IPS-15b (cell line): Measurements from ENCODE around the gene ZNF35.
"Not testable (repeated sequence)": the region's sequence is repeated elsewhere in the genome, so short reads cannot be mapped to it uniquely, and the experiment has no call there.

ENCODE experiments used
- H3K27me3 ChIP-seq: one replicate; pipeline ENCODE4 v1.6.1; 2013; ENCODE audit warnings: low read length; ENCODE audit not compliant: control insufficient read depth, insufficient read depth
- H3K36me3 ChIP-seq: one replicate; pipeline ENCODE4 v1.6.1; 2013; ENCODE audit warnings: low read length; ENCODE audit not compliant: control insufficient read depth, insufficient read depth
- H3K4me1 ChIP-seq: one replicate; pipeline ENCODE4 v1.6.1; 2013; ENCODE audit warnings: mild to moderate bottlenecking, low read length; ENCODE audit not compliant: control insufficient read depth, insufficient read depth
- H3K4me3 ChIP-seq: one replicate; pipeline ENCODE4 v1.5.1; 2013; ENCODE audit warnings: low read depth, low read length
- H3K9ac ChIP-seq: one replicate; pipeline ENCODE4 v1.6.1; 2013; ENCODE audit warnings: low read depth, mild to moderate bottlenecking, low read length
- H3K9me3 ChIP-seq: one replicate; pipeline ENCODE4 v1.6.1; 2013; ENCODE audit warnings: mild to moderate bottlenecking, low read length; ENCODE audit not compliant: control insufficient read depth, insufficient read depth

Gene ZNF35

GRCh38 chr3:44659434-44659833 lies 10.9 kb downstream of the ZNF35 start:
- H3K9me3 ChIP-seq, result no peaks in the 10 kb centered on the region

GRCh38 chr3:44661189-44661588 lies 12.7 kb downstream of the ZNF35 start:
- H3K9ac ChIP-seq, result no peak overlapping the region
- H3K4me3 ChIP-seq, result no peak overlapping the region
- H3K4me1 ChIP-seq, result no peaks in the 10 kb centered on the region
- H3K27me3 ChIP-seq, result no peaks in the 10 kb centered on the region
- no peaks in the 10 kb centered on the region for H3K9me3 ChIP-seq
- peaks cover 27% of the 10 kb centered on the region for H3K36me3 ChIP-seq

More at GRCh38 chr3:44659434-44659833, 10.9 kb downstream of the ZNF35 start:
- Histone ChIP-seq H3K4me1 (no peaks in the 10 kb centered on the region), H3K36me3 (peaks cover 32% of the 10 kb centered on the region), H3K9ac (no peak overlapping the region), H3K27me3 (no peaks in the 10 kb centered on the region), H3K4me3 (no peak overlapping the region)

DNA sequence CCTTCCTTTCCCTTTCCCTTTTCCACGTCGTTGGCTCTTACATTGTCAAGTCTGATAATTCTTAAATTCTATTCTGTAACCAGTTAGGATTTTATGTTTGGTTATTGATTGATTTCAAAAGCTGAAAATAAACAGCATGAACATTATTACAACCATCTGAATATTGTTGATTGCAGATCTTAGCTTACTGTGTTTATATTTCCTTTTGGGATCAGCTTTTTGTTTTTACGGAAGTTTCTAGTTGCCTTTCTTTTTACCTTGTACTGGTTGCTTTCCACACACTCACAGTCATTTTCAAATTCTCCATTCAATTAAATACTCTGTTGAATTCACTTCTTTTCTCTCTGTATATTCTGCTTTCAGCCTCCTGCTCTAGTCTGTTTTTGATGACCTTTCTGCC lies 16.6 kb downstream of the ZNF35 start:
- H3K4me1 ChIP-seq, result no peaks in the 10 kb centered on the region
- no peaks in the 10 kb centered on the region for H3K9me3 ChIP-seq
- no peak overlapping the region for H3K4me3 ChIP-seq
- no peaks in the 10 kb centered on the region for H3K27me3 ChIP-seq
- H3K36me3 ChIP-seq, result peaks cover 3% of the 10 kb centered on the region
- H3K9ac ChIP-seq, result no peak overlapping the region

- no peaks in the 10 kb centered on the region for H3K9me3 ChIP-seq
- no peak overlapping the region for H3K9ac ChIP-seq
- H3K4me1 ChIP-seq, result no peaks in the 10 kb centered on the region
- no peaks in the 10 kb centered on the region for H3K36me3 ChIP-seq
- no peaks in the 10 kb centered on the region for H3K27me3 ChIP-seq
- no peak overlapping the region for H3K4me3 ChIP-seq
Measured at GRCh38 chr3:44666346-44666745, 17.8 kb downstream of the ZNF35 start.

DNA sequence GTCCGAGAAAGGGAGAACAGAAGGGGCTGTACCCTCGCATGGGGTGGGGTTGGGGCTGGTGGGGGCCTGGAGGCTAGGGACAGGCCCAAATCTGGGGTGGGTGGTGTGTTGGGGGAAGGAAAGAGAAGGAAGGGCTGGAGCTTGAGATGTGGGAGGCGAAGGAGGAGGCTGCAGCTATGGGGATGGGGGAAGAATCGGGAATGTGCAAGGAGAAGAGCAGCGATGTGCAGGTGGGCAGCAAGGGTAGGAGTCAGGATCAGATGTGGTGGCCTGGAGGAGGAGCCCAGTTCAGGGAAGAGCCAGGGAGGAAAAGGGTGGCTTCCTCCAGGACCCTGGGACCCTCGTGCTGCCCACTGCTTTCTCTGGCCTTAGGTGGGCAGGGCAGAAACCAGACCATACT lies 21.2 kb downstream of the ZNF35 start:
- Histone ChIP-seq H3K9me3 (no peaks in the 10 kb centered on the region), H3K4me1 (no peaks in the 10 kb centered on the region), H3K9ac (no peak overlapping the region), H3K4me3 (no peak overlapping the region), H3K27me3 (no peaks in the 10 kb centered on the region), H3K36me3 (no peaks in the 10 kb centered on the region)

DNA sequence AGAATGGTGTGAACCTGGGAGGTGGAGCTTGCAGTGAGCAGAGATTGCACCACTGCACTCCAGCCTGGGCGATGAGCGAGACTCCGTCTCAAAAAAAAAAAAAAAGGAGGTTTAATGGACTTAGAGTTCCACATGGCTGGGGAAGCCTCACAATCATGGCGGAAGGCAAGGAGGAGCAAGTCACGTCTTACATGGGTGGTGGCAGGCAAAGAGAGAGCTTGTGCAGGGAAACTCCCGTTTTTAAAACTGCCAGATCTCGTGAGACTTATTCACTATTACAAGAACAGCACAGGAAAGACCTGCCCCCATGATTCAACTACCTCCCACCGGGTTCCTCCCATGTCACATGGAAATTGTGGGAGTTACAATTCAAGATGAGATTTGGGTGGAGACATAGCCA lies 24.9 kb downstream of the ZNF35 start:
- not testable (repeated sequence) for H3K36me3 ChIP-seq, H3K4me1 ChIP-seq, H3K27me3 ChIP-seq, H3K9me3 ChIP-seq, H3K9ac ChIP-seq, H3K4me3 ChIP-seq

DNA sequence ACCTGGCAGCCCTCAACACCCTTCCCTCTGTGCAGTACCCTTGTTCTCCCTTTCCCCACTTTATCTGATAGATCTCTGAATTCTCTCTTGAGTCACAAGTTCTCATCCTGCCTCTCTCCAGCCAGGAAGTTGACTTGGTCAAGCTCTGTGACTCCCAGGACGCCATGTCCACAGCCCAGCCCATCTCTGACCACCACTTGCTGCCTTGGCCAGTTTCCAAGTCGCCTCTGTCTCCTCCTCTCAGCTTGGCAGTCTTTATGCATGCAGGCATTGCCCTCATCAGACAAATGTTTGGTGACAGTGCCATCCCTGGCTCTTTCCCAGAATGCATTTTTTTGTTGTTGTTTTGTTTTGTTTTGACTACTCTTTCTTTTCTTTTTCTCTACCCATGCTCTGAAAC lies 25.7 kb downstream of the ZNF35 start:
- no peaks in the 10 kb centered on the region for H3K9me3 ChIP-seq
- H3K4me3 ChIP-seq, result no peak overlapping the region
- H3K27me3 ChIP-seq, result no peaks in the 10 kb centered on the region
- no peak overlapping the region for H3K9ac ChIP-seq
- no peaks in the 10 kb centered on the region for H3K4me1 ChIP-seq
- no peaks in the 10 kb centered on the region for H3K36me3 ChIP-seq

DNA sequence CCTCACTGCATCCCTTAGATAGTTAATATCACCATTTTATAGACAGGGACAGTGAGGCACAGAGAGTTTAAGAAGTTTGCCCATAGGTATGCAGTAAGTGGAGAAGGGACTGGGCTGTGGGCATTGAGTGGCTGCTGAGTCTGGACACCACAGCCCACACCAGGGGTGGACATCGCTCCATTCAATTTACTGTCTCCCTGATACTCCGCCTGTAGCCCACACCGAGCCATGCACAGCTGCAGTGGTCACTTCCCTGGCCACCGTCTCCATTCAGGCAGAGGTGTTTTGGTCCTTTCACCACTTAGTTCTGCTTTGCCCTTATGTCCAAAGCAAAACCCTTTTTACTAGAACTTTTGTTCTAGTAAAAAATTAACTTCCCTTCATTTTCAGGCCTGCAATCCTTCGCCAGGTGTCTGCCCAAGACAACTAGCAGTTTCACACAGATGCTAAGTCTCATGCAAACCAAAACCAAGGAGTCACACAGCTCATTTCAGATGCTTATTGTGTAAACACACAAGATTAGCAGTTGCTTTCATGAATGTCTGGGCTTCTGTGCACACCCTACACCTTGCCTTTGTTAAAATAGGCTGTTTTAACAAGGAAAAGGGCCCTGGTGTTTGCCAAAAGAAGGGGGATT lies 30.1 kb downstream of the ZNF35 start:
- Histone ChIP-seq H3K36me3 (no peaks in the 10 kb centered on the region), H3K9me3 (no peaks in the 10 kb centered on the region), H3K4me1 (no peaks in the 10 kb centered on the region), H3K9ac (no peak overlapping the region), H3K27me3 (no peaks in the 10 kb centered on the region), H3K4me3 (no peak overlapping the region)

- no peak overlapping the region for H3K9ac ChIP-seq
- H3K9me3 ChIP-seq, result no peaks in the 10 kb centered on the region
Measured at GRCh38 chr3:44680921-44681455, 32.5 kb downstream of the ZNF35 start.

GRCh38 chr3:44682182-44682896 lies 33.8 kb downstream of the ZNF35 start:
- Histone ChIP-seq H3K36me3 (peaks cover 3% of the 10 kb centered on the region), H3K27me3 (no peaks in the 10 kb centered on the region), H3K4me1 (peaks cover 3% of the 10 kb centered on the region), H3K9ac (no peak overlapping the region), H3K9me3 (no peaks in the 10 kb centered on the region), H3K4me3 (no peak overlapping the region)

More at GRCh38 chr3:44680921-44681455, 32.5 kb downstream of the ZNF35 start:
- Histone ChIP-seq H3K36me3 (peaks cover 3% of the 10 kb centered on the region), H3K4me1 (peaks cover 3% of the 10 kb centered on the region), H3K4me3 (no peak overlapping the region), H3K27me3 (no peaks in the 10 kb centered on the region)

DNA sequence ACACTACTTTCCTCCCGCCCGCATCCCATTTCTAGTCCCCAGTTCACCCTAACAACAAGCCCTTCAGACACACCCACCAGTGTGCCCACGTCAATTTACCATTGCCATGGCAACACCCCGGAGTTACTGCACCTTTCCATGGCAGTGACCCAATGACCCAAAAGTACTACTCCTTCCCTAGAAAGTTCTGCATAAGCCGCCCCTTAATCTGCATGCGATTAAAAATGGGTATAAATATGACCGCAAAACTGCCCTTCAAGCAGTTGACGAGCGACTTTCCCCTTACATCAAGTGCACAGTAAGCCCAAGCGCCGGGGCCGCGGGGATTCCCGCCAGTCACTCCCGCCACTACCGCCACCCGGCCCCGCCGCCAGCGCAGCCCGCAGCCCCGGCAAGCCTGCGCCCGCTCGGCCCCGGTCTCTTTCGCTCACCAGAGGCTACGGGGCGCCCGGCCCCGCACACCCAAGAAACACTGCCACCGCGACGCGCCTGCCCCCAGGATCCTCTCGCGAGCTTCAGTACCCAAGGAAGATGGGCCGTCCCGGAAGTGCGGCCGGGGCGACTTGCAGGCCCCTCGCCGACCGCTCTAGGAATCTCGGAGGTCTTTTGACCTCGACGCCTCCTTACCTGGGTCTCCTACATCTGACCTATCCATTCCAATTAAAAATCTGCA lies 36.7 kb downstream of the ZNF35 start:
- H3K36me3 ChIP-seq, result peaks cover 3% of the 10 kb centered on the region
- H3K27me3 ChIP-seq, result no peaks in the 10 kb centered on the region
- no peak overlapping the region for H3K9ac ChIP-seq
- no peaks in the 10 kb centered on the region for H3K9me3 ChIP-seq
- H3K4me1 ChIP-seq, result peaks cover 3% of the 10 kb centered on the region
- H3K4me3 ChIP-seq, result peak overlapping the region; percentile 85

DNA sequence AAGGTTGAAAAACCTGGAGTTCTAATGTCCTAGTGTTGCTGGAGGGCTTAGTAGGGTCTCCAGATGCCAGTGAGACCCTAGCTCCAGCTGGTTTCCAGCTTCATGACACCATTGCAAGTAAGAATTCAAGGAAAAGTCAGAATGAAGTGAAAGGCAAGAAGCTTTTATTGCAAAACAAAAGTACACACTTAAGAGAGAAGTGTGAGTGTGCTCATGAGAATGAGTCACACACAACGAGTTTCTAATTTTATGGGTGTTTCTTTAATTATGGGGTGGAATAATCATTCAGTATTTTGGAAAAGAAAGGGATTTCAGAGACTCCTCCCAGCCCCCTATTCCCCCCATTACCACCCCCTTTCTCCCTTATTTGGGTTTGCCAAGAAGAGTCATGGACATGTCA lies 39.4 kb downstream of the ZNF35 start:
- H3K36me3 ChIP-seq, result peaks cover 3% of the 10 kb centered on the region
- H3K9me3 ChIP-seq, result no peaks in the 10 kb centered on the region
- H3K9ac ChIP-seq, result no peak overlapping the region
- H3K4me3 ChIP-seq, result no peak overlapping the region
- H3K4me1 ChIP-seq, result peaks cover 3% of the 10 kb centered on the region
- no peaks in the 10 kb centered on the region for H3K27me3 ChIP-seq
